Stimulated activated naive CD8-positive, alpha-beta T cell treated with anti-CD3 and anti-CD28 coated beads, Interleukin-15, Interleukin-2, amounts not matched to agents 100 U/mL and 50 U/mL, for 24 hours (primary cell): ENCODE data around the gene GTPBP8.
A peak's percentile ranks its signal among the peaks of the same experiment; 100 is the strongest.
"Not testable (repeated sequence)": the region's sequence is repeated elsewhere in the genome, so short reads cannot be mapped to it uniquely, and the experiment has no call there.

Source experiments
- ATAC-seq: fragments of 150-1000 bp; cut with Tn5 transposase; one replicate; pipeline ENCODE4 v1.10.0; 2021
- DNase-seq: peaks from one replicate; pipeline ENCODE4 v3.0.0; 2021

Gene GTPBP8

DNA sequence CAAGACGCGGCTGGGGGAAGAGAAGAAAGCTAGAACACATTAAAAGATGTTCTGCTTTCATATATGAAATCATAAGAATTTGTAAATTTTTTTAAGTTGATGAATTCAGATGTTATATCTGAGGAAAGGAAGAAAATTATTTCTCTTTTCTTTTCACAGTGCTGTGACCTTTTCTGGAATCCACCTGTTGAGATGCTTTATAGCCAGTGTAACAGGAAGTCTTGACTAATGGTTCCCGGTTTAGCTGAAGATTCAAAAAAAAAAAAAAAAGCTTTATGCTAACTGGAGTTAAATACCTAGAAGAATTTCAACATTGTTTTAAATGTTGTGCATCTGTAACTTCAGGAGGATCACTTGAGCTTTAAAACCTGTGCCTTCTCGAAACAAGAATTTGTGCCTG lies 9.9 kb downstream of the GTPBP8 start:
- DNase-seq = no peak
- ATAC-seq = no peak

DNA sequence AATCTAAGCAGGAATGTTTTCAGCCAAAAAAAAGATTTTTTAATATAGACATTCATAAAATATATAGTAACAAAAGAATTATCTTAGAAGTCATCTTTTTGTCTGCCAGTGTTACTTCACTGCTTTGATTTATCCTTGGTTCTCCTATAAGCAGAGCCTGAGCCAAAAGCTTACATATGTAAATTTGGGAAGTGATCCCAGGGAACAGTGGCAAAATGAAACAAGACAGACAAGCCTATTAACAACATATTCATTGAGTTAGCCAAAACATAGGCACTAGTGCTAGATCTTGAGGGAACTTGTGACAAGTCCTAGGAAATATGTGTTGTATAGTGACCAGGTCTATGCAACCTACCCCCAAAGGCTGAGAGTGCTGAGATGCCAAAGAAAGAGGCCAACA lies 11.3 kb downstream of the GTPBP8 start:
- ATAC-seq = no peak

DNA sequence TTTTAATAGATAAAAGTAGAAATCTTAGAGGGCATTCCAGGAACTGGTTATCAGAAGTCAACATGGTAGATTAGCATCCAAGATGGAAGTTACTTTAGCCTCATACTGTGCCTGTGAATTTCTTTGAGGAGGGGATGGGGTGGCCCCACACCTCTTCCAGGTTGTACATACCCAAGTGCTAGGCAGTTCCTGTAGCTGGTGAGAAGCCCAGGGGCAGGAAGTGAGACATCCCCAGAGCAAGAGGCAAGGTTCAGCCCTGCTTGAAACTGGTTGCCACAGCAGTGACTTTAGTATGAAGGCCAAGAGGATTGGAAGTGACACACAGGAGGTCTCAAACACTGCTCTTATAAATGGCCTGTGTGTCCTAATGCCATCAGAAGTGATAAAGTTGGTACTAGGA lies 11.9 kb downstream of the GTPBP8 start:
- ATAC-seq = peak; percentile 43

More for the DNA sequence above, 11.3 kb downstream of the GTPBP8 start:
- DNase-seq = no peak

DNA sequence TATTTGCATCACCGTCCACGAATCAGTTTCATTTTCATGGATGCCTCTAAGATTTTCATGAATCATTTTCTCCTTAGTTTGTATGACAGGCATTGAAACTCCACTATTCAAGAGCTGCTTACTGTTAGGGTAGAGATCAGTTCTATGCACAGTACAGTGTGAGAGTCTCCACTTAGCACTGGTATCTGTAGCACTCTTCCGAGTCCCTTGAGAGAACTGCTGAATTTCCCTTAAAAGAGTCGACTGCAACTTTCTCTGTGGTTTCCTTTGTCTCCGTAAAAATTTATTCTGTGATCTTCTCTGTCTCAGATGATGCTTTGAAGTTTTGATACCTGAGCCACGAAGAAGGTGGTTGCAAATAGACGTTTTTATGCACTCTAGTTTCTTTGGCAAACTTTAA lies 14.8 kb downstream of the GTPBP8 start:
- DNase-seq = no peak
- peak; percentile 96 for ATAC-seq

More for the DNA sequence above, 11.9 kb downstream of the GTPBP8 start:
- peak; percentile 24 for DNase-seq

DNA sequence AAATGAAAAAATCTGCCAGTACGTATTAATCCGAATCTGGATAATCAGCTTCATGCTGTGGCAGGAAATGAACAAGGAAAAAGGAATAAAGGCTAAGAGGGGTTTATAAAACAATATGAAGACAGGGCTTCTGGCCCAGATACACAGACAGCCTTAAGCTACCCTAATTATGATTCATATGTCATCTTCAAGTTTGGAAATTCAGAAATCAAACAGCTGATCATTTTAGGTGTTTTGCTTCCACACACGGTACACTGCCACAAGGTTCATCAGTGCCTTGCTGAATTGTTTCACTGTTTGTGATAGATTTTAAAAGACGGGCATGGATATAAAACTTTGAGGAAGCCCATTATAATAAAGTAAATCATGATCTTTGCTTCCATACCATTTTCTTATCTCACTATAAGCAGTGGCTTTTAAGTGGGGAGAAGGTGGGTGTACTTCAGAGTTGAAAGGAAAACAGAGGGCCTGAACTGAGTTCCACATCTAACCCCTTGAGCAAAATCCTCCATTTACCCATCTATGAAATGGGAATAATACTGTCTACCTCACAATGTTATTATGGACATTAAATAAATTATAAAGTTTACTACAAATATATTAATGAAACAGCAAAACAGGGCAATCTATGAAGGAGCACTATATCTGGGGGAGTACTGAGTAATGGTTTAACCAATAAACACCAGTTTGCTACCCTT lies 15.7 kb downstream of the GTPBP8 start:
- ATAC-seq (peak; percentile 70), DNase-seq (no peak)

DNA sequence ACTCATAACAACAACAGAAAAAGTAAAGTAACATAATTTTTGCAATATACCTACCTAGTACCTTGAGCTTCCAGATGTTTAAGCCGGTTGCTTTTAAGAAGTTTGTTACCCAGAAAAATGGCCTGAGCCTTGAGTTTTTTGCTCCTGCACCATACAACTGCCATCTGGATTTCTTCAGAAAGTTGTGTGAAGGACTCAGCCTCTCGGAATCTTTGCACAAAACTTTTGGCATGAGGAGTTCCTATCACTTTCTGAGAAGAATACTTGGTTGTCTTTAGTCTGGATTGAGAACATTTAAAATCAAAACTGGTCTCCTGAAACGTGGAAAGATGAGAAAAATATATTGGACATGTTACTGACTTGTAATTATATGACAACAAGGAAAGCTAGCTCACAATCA lies 17.3 kb downstream of the GTPBP8 start:
- DNase-seq (no peak), ATAC-seq (no peak)

DNA sequence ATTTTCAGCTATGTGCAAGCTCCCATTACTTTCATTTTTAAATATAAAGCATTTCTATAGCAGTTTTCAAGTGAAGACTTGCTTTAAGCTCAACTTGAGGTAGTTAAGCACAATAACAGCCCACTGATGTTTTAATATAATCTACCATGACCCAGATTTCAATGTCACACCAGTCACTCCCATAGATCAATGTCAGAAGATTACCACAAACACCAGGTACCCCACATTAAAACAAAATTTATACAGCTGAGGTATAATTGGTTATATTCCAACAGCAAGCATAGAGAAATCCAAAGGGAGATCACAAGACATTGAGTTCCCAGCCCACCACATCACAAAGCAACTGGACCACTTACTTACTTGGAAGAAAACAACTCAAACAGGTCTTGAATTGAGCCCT lies 22.8 kb downstream of the GTPBP8 start:
- DNase-seq (no peak), ATAC-seq (no peak)

DNA sequence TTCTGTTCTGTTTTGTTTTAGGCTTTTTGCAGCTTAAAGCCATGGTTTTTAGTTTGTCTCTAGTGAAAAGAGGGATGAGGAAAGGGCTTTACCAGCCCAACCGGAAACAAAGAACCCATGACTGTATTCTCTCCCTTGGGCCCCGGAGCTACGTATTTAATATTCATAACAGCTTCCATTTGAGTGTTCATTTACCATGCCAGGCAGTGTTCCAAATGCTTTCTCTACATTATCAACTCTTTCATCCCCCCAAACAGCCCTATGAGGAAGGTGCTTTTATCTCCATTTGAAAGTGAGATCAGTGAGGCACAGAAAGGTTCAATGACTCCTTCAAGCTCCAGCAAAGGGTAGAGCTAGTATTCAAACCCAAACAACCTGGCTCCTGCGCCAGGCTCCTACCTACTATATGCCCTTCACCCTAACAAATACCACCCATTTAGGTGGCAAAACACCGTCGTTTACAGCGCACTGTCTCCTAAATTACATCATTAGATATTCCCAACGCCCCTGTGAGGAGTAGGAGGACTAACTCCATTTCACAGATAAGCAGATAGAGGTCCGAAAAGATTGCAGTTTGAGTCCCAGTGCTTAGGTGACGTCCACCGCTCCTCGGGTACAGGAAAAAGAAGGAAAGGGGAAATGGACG lies 27.9 kb downstream of the GTPBP8 start:
- ATAC-seq = no peak
- no peak for DNase-seq

DNA sequence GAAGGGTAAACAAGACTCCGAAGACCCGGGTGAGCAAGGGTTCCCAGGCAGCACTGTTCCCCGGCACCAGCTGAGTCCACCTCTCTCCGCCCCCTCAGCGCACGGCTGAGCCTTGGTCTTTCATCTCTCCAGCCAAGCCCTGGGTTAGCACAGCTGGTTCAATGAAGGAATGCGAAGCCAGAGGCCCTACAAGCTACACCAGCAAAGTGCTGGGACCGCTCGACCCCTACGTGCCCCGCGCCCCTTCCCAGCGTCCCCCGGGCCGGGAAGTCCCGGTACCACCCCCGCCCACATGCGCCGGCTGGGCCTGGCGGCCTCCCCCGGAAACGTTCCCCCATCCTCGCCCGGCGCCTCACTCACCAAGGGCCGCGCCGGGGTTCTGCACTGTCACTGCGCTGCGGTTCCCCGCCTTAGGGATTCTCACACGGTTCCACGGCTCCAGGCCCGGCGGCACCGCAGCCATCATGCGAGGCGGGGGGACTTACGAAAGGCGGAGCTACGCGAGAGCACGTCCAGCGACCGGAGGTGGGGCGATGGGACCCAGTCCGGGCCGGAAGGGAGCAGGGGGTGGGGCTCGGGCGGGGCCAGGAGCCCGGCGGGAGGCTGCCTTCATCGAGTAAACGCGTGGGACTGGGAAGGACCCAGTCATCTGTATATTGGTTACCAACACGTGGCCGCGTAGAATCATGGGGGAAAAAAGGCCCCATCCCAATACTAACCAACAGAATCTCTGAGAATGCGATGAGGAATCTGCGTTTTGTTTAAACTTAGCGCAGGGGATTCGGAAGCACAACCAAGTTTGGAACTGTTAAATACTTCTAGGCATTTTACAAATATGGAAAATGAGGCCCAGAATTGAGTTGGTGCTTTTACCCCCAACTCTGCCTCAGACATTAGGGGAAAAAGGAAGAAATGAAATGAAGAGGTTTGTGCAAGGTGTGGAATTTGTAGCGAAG lies 28.7 kb downstream of the GTPBP8 start:
- ATAC-seq (peak; percentile 96), DNase-seq (peak; percentile 87)

DNA sequence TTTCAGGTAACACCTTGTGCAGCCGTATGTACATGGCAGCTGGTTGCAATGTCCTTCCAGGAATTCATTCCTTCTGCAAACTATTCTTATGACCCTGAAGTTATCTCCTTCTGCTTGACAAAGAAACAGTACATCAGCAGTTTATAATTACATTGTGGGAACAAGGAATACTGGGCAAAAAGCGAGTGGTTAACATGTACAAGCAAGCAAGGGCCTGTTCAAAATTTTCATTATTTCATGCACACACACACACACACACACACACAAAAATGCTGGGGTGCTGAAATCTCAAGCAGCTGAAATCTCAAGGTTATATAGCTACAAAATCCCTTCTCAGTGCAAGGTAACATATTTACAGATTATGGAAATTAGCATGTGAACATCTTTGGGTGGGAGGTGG lies 30.7 kb downstream of the GTPBP8 start:
- ATAC-seq = no peak
- DNase-seq = no peak

DNA sequence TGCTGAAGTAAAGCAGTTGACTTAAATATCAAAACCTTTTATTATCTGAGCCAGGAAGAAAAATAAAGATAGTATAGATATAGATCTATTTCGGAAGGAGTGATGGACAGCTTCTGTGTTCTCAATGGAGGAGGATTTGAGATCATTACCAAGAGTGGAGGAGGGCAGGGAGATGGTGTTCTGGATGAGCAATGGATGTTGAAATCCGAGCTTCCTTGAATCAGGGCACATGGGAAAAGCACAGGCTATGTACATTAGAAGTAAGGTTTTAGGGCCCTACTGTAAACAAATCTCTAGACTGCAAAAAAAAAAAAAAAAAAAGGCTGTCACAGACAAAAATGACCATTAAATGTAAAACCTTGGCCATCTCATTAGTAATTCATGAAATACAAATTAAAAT lies 43.2 kb downstream of the GTPBP8 start:
- DNase-seq (no peak), ATAC-seq (no peak)

DNA sequence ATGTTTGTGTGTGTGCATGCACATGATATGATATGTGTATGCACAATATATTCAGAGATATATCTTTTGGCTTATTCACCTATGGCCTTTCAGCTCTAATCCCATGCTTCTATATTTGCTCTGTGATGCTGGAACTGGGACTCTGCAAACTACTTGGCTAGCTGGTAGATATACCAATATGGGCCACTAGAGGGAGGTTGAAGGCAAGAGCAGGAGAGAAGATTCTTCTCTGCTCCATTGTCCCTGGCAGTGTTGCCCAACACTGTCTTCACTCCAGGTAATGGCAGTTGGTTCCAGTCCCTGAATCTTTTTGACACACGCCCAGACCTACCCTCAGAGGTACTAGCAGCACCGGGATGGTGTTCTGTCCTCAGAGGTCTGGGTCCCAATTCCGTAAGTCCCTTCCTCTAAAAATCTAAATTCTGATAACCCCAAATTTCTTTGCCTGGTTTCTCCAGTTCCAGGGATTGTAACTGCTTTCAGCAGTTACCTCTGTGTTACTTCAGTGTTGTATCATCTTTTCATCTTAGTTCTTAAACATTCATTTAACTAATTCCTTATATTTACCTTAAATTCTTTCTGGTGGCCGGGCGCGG lies 44.7 kb downstream of the GTPBP8 start:
- ATAC-seq = peak; percentile 69
- peak; percentile 22 for DNase-seq

DNA sequence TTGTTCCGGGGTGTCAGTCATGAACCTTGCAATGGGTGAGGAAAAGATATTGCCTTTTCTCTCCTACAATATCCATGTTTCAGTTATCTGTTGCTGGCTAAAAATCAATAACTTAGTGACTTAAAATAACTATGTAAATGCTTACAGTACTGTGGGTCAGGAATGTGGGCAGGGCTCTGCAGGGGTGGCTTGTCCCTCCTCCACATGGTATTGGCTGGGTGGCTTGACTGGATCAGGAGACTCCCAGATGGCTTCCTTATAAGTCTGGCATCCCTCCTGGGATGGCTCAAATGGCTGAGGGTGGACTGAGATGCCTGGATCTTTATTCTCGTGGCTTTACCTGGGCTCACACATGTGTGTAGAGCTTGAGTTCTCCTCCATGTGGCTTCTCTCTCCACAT lies 47.5 kb downstream of the GTPBP8 start:
- DNase-seq = no peak

DNA sequence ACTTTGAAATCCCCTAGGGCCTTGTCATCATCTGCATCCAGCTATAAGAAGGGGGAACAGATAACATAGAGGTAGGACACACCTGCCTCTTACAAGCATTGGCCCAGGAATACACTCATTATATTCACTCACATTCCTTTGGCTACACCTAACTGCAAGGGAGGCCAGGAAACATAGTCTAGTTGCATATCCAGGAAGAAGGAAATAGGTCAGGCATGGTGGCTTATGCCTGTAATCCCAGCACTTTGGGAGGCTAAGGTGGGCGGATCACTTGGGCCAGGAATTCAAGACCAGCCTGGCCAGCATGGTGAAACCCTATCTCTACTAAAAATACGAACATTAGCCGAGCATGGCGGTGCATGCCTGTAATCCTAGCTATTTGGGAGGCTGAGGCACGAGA lies 48.8 kb downstream of the GTPBP8 start:
- DNase-seq (no peak), ATAC-seq (no peak)

More for the DNA sequence above, 47.5 kb downstream of the GTPBP8 start:
- ATAC-seq = no peak

DNA sequence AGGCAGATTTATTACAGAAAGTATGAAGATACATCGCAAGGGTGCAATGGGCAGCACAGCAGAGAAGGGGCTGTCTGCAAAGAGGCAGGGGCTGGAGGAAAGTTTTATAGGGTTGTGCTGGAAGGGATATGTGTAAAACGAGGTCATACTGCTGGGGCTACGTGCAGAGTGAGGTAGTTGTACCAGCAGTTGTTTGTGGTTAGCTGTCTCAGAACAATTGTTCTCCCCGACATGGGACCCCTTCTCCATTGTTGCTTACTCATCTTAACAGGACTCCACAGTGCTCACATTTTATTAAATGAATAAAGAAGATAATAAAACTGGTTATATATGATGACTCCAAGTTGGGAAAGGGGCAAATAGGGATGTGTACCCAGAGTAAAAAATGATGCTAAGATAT lies 49.4 kb downstream of the GTPBP8 start:
- ATAC-seq (no peak), DNase-seq (no peak)

DNA sequence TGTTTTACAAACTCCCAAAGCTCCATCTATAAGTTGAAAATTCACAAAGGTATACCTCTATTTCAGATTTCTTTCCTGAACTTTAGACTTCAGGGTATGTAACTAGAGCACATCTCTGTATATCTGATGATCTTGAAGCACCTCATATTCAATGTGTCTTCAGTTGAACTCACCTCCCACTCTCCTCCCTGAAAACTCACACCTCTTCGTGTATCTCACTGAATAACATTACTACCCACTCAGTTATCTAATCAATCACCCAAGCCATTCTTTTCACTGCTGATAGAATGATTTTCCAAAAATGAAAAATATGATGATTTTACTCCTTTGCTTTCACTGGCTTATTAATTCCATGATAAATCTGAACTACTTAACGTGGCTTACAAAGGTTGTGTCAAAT lies 52.9 kb downstream of the GTPBP8 start:
- ATAC-seq = no peak
- no peak for DNase-seq

DNA sequence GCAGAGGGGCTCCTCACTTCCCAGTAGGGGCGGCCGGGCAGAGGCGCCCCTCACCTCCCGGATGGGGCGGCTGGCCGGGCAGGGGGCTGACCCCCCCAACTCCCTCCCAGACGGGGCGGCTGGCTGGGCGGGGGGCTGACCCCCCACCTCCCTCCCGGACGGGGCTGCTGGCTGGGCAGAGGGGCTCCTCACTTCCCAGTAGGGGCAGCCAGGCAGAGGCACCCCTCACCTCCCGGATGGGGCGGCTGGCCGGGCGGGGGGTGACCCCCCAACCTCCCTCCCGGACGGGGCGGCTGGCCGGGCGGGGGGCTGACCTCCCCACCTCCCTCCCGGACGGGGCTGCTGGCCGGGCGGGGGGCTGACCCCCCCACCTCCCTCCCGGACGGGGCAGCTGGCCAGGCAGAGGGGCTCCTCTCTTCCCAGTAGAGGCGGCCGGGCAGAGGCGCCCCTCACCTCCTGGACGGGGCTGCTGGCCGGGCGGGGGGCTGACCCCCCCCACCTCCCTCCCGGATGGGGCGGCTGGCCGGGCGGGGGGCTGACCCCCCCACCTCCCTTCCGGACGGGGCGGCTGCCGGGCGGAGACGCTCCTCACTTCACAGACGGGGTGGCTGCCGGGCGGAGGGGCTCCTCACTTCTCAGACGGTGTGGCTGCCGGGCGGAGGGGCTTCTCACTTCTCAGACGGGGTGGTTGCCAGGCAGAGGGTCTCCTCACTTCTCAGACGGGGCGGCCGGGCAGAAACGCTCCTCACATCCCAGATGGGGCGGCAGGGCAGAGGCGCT lies 55.6 kb downstream of the GTPBP8 start:
- ATAC-seq, DNase-seq: not testable (repeated sequence)

DNA sequence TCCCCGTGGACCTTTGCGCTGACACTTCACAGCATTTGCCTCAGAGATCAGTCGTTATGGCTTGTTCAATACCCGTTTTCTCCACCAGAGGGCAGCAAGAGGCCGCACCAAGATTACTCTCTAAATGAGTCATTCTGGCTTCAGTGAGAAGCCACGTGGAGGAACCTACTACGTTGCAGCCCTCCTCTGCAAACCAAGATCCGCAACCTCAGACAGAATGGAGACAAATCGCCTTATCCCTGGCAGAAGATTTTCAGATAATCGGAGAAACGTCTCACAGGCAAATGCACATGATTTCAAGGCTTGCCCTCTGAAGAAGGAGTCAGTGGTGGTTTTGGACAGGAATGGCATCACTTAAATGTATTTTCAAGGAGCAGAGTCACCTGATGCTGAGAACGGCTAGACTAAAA lies 60.5 kb downstream of the GTPBP8 start:
- peak; percentile 95 for ATAC-seq
- DNase-seq = peak; percentile 85
